Ammon's horn (tissue), 1 donor: ENCODE data around the gene TMEM92.

Experiments
- DNase-seq: peaks from one replicate; pipeline ENCODE4 v3.0.0-alpha.2; 2016; ENCODE audit warnings: low spot score

The TMEM92 gene

GRCh38 chr17:50274142-50274896 lies at the start of gene TMEM92:
TSS of gene TMEM92 (plus strand) at chr17:50274466. CDS start at chr17:50274502, 36 bp downstream.
- no peak for DNase-seq

- no peak for DNase-seq
Measured at GRCh38 chr17:50225701-50226240, 48.5 kb upstream of the TMEM92 start.

- no peak for DNase-seq
Measured at GRCh38 chr17:50234581-50234980, 39.7 kb upstream of the TMEM92 start.

- DNase-seq: no peak
Measured at GRCh38 chr17:50237901-50238300, 36.4 kb upstream of the TMEM92 start.

GRCh38 chr17:50238601-50239280 lies 35.5 kb upstream of the TMEM92 start:
- no peak for DNase-seq

DNA sequence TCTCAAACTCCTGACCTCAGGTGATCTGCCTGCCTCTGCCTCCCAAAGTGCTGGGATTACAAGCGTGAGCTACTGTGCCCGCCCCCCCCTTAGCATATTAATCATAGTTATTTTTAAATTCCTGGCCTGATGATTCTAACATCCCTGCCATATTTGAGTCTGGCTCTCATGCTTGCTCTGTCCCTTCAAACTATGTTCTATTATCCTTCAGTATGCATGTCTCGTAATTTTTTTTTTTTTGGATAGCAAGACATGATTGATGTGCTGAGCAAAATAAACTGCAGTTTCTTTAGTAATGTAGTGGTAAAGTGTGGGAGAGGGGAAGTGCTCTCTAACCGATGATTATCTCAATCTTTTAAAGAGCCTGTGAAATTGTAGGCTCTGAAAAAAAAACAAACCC lies 34.3 kb upstream of the TMEM92 start:
- no peak for DNase-seq

GRCh38 chr17:50240851-50241250 lies 33.4 kb upstream of the TMEM92 start:
- no peak for DNase-seq

DNA sequence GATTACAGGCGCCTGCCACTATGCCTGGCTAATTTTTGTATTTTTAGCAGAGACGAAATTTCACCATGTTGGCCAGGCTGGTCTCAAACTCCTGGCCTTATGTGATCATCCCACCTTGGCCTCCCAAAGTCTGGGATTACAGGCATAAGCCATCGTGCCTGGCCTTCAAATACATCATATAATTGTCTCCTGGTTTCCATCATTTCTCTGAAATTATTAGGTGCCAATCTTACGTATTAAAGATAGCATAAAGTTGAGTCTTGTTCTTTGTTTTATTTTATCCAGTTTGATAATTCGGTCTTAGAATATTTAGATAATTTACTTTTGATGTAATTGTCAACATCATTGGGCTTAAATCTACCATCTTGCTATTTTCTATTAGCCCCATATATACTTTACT lies 32.8 kb upstream of the TMEM92 start:
- DNase-seq: no peak

GRCh38 chr17:50244771-50245170 lies 29.5 kb upstream of the TMEM92 start:
- no peak for DNase-seq

DNA sequence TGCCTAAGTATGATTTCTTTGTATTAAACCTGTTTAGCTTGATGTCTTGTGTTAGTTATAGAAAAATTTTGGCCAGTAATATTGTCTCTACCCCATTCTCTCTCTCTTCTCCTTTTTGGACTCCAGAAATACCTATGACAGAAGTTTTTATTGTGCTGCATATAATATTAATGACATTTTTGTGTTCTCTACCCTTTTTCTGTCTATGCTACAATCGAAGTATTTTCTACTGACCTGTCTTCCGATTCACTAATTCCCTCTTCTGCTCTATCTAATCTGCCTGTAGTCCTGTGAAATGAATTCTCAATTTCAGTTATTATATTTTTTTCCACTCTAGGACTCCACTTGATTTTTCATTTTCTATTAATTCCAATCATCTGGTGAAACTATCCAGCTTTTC lies 26.0 kb upstream of the TMEM92 start:
- DNase-seq: no peak

GRCh38 chr17:50252781-50253180 lies 21.5 kb upstream of the TMEM92 start:
- no peak for DNase-seq

DNA sequence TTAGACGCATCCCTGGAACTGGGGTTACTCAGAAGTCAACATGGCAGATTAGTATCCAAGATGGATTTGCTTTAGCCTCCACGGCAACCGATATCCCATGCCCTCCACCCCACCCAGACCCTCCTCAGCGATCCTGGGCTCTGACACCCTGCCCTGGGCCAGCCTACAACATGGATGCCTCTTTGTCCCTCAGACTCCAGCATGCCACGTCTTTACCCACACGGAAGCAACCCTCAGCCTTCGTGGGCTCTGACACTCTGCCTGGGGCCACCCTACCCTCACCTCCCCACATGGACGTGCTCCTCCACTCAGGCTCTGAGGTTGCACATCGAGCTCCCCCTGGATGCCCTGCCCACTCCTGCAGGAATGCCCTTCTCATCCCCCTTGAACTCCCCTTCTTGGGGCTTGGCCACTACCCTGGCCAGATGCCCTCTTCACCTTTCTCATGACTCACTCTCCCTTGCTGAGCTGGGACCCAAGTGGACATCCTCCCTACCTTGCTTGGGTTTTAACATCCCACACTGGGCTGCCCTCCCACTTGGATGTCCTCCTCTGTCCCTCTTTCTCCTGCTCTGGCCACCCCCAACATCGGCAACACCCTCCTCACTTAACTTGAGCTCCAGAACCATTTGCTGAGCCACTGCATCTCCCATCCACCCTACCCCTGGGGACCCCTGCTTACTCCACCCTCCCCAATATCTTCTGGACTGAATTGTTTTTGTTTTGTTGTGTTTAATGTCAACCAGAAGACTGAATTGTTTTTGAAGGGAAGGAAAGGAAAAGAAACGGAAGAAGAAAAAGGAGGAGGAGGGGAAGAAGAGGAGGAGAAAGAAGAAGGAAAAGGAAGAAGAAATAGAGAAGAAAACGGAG lies 18.3 kb upstream of the TMEM92 start:
- DNase-seq: no peak

DNA sequence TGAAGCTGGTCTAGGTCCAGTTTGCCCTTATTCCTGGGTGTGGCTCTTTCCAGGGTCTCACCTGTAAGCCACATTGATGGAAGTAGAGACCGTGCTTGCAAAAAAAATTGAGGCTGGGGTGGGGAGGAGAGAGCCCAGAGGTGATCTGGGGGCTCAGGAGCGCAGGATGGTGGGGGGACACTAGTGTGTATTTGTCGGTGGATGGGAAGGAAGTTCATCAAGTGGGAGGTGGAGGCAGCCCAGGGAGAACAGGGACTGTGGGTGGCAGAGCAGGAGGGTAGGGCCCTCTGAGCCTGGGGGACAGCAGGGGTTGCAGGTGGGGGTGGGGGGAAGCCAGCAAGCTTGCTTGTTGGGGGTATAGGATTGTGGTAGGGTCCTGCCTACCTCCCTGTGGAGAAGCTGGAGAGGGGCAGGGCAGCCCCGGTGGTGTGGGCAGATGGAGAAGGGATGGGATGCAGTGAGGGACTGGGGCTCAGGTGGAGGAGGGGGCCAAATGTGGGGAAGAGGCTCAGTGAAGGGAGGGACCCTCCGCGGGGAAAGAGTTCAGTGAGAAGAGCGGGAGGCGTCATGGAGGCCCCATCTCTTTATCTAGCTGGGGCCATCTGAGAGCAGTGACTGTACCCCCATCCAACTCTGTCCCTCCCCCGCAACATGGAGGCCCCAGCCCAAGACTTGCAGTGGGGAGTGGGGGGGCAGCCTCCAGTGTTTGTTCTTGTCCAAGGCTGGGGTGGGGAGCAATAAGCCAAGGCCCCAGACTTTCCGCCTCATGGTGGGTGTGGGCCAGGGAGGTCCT lies 17.2 kb upstream of the TMEM92 start:
- no peak for DNase-seq

- DNase-seq: no peak
Measured at GRCh38 chr17:50257676-50258224, 16.5 kb upstream of the TMEM92 start.

DNA sequence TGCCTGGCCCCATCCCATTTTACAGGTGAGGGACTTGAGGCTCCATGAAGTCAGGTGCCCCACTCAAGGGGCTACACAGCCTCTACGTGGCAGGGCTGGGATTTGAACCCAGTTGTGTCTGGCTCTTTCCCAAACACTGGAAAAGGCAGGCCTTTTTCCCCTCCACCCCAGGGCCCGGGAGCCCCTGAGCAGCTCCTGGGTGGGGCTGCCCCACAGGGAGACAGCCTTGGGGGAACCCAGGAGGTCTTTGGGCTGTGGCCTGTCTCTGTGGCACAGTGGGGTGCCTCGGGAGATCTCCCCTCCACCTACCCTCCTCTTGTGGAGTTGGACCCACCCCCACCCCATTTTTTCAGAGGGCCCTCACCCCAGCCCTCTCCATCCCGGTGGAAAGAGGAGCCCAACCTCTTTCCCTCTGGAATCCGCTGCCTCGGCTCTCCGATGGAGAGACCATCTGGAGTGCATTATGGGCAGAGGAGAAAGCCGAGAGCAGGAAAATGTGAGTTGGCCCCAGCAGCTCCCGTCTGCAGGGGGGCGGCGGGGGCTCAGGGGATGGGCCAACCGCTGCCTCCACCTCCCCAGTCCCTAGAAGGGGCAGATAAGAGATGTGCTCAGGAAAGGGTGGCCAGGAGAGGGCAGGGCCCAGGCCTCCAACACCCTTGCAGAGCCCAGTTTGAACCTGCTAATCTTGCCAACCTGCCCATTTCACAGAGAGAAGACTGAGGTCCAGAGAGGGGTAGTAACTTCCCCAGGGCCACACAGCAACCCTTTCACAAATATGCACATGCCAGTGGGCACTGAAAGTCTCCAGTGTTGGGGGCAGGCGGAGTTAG lies 15.4 kb upstream of the TMEM92 start:
- no peak for DNase-seq

- no peak for DNase-seq
Measured at GRCh38 chr17:50259477-50260324, 14.6 kb upstream of the TMEM92 start.

- DNase-seq: no peak
Measured at GRCh38 chr17:50260501-50260911, 13.8 kb upstream of the TMEM92 start.

DNA sequence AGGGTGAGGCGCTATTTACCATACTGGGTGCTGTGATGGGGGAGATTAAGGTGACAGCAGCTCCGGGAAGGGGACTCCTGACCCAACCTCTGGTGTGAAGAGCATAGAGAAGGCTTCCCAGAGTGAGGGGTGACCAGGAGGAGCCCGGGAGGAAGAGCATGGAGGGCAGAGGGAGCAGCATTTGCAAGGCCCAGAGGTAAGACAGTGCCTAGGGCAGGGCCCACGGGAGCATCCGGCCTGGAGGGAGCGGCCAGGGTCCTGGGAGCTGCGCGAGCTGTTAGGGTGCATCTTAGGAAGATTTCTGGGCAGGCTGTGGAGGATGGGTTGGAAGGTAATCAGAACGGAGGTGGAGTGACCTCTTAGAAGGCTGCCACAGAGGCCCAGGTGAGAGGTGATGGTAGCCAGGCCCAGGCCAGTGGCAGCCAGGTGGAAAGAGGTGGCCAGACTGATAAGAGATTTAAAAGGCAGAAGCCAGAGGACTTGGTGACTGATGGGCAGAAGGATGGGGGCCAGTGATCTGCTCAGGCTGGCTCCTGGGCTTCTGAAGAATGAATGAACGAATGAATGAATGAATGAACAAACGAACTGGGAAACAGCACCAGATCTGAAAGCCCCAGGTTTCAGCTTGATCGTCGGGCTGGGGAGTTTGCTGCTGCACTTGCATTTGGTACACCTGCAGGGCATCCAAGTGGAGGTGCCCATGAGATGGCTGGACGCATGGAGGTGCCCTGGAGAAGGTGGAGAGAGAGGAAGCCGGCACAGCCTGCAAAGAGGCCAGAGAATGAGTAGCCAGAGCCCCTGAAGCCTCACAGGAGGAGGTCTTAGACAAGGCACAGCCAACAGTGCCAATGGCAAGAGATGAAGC lies 13.0 kb upstream of the TMEM92 start:
- DNase-seq: no peak
